ENCODE data around the gene SLC38A8. TPM values are rescaled to one million over a fixed set of nuclear protein-coding genes. Genes with fewer than 3 reads are reported as not detected.

The SLC38A8 gene
- total and polyA plus RNA-seq, 4 donors = 0.08 to 1.0 (median 0.32) TPM

GRCh38 chr16:84032458-84033178 is 10.0 kb downstream of the SLC38A8 start:
- no peak overlapping the region for H3K4me3 ChIP-seq (ENCODE audit: low read depth in 1 of 3, low read length in 3 of 3)
- no peak for DNase-seq (ENCODE audit: low spot score)
- no peaks in the 10 kb centered on the region for H3K36me3 ChIP-seq (ENCODE audit: control insufficient read depth in 4 of 4, insufficient read depth in 3 of 4, low read depth in 1 of 4, low read length in 3 of 4)
- TF ChIP-seq TAF1 (conservative IDR thresholded peaks at IDR 0.05) (no peak), JUND (IDR thresholded peaks at IDR 0.05) (no peak), FOXA2 (IDR thresholded peaks at IDR 0.05) (no peak), EGR1 (IDR thresholded peaks at IDR 0.05; ENCODE audit: low read depth in 2 of 2) (no peak), CTCF (IDR thresholded peaks at IDR 0.05; ENCODE audit: low read depth, low read length, missing input control) (no peak)
- WGBS = 85% methylated on average over 15 of the region's 15 CpGs
- no peaks in the 10 kb centered on the region for H3K4me1 ChIP-seq (ENCODE audit: control insufficient read depth in 4 of 4, insufficient read depth in 4 of 4, low read length in 3 of 4)
- no peak overlapping the region for H3K9ac ChIP-seq (ENCODE audit: low read depth in 1 of 2, low read length in 2 of 2)
- no peaks in the 10 kb centered on the region for H3K27me3 ChIP-seq (ENCODE audit: control insufficient read depth in 4 of 4, insufficient read depth in 4 of 4, low read length in 3 of 4)
- peaks cover 0 to 2% (median under 1%) of the 10 kb centered on the region in 4 donors for H3K9me3 ChIP-seq (ENCODE audit: control insufficient read depth in 4 of 4, low read length in 3 of 4)
- no peak overlapping the region for H3K27ac ChIP-seq (ENCODE audit: low read depth in 1 of 2, low read length in 2 of 2)

DNA sequence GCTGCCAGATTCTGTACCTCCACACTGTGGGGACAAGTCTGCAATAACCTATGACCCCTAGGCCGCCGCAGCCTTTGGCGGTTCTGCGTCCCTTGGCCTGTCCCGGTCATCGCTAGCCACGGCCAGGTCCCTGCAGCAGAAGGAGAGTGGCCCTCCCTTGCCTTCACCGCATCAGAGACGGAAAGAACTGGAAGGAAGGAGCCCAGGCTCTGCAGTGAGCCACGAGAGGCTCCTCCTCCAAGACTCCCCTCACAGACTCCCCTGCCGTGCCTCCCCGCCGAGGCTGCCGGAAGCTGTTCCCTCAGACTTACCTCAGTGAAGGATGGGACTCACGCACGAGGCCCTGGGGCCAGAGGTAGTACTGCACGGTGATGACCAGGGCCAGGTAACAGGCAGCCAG is 11.0 kb downstream of the SLC38A8 start:
- no peaks in the 10 kb centered on the region for H3K4me1 ChIP-seq (ENCODE audit: control insufficient read depth in 4 of 4, insufficient read depth in 4 of 4, low read length in 3 of 4)

GRCh38 chr16:84029297-84030047 is 13.1 kb downstream of the SLC38A8 start:
- TF ChIP-seq GABPA (IDR thresholded peaks at IDR 0.05 in 1 of 2, conservative IDR thresholded peaks at IDR 0.05 in 1 of 2) (no peak), ZBTB33 (IDR thresholded peaks at IDR 0.05) (no peak), JUND (IDR thresholded peaks at IDR 0.05) (no peak), RXRA (IDR thresholded peaks at IDR 0.05) (no peak)
- DNase-seq (ENCODE audit: low spot score) = no peak
- Histone ChIP-seq H3K9ac (ENCODE audit: low read depth in 1 of 2, low read length in 2 of 2) (no peak overlapping the region), H3K9me3 (ENCODE audit: control insufficient read depth in 4 of 4, low read length in 3 of 4) (no peaks in the 10 kb centered on the region), H3K27me3 (ENCODE audit: control insufficient read depth in 4 of 4, insufficient read depth in 4 of 4, low read length in 3 of 4) (no peaks in the 10 kb centered on the region), H3K36me3 (ENCODE audit: control insufficient read depth in 4 of 4, insufficient read depth in 3 of 4, low read depth in 1 of 4, low read length in 3 of 4) (no peaks in the 10 kb centered on the region), H3K27ac (ENCODE audit: low read depth in 1 of 2, low read length in 2 of 2) (no peak overlapping the region), H3K4me1 (ENCODE audit: control insufficient read depth in 4 of 4, insufficient read depth in 4 of 4, low read length in 3 of 4) (no peaks in the 10 kb centered on the region), H3K4me3 (ENCODE audit: low read depth in 1 of 3, low read length in 3 of 3) (no peak overlapping the region)
- WGBS = 78% methylated on average over 14 of the region's 14 CpGs

More for the DNA sequence above, 11.0 kb downstream of the SLC38A8 start:
- Histone ChIP-seq H3K27ac (ENCODE audit: low read depth in 1 of 2, low read length in 2 of 2) (no peak overlapping the region), H3K9me3 (ENCODE audit: control insufficient read depth in 4 of 4, low read length in 3 of 4) (peaks cover 0 to 2% (median under 1%) of the 10 kb centered on the region in 4 donors), H3K27me3 (ENCODE audit: control insufficient read depth in 4 of 4, insufficient read depth in 4 of 4, low read length in 3 of 4) (no peaks in the 10 kb centered on the region), H3K36me3 (ENCODE audit: control insufficient read depth in 4 of 4, insufficient read depth in 3 of 4, low read depth in 1 of 4, low read length in 3 of 4) (no peaks in the 10 kb centered on the region), H3K9ac (ENCODE audit: low read depth in 1 of 2, low read length in 2 of 2) (no peak overlapping the region), H3K4me3 (ENCODE audit: low read depth in 1 of 3, low read length in 3 of 3) (no peak overlapping the region)
- DNase-seq (ENCODE audit: low spot score) = no peak
- no peak for TF ChIP-seq GABPA (IDR thresholded peaks at IDR 0.05 in 1 of 2, conservative IDR thresholded peaks at IDR 0.05 in 1 of 2)
- WGBS = 85% methylated on average over 17 of the region's 17 CpGs

Data from liver (tissue), 9 donors.